ENCODE results near the gene GPATCH8.

DNA sequence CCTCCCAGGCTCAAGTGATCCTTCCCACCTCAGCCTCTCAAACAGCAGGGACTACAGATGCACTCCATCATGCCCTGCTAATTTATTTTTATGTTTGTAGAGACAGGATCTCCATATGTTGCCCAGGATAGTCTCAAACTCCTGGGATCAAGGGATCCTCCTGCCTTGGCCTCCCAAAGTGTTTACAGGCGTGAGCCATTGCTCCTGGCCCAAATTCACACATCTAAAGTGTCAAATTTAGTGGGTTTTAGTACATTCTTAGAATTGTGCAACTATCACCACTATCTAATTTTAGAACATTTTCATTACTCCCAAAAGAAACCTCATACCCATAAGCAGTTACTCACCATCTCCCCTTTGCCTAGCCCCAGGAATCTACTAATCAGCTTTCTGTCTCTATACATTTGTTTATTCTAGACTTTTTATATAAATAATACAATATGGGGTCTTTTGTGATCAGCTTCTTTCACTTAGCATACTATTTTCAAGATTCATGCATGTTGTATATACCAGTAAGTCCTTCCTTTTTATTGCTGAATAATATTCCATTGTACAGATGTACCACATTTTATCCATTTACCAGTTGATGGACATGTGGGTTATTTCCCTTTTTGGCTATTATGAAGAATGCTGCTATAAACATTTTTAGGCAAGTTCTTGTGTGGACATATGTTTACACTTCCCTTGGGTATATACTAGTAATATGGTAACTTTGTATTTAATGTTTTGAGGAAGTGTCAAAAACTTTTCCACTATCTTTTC lies 88.6 kb downstream of the GPATCH8 start:
- TF ChIP-seq EZH2phosphoT487 (IDR thresholded peaks at IDR 0.05): no peak
- no peak for TF ChIP-seq EZH2 (IDR thresholded peaks at IDR 0.05)

Measured in neural progenitor cell (in vitro differentiated cells).